Nucleus accumbens (tissue), 56 donors: ENCODE measurements around the gene LGI2.
A peak's percentile ranks its signal among the peaks of the same experiment; 100 is the strongest.

Experiments
- DNase-seq, 56 donors: peaks; one replicate each; lab custom pipeline; 2025; lab: John Stamatoyannopoulos, UW

LGI2 gene

GRCh38 chr4:24999392-25000089 is 31.2 kb downstream of the LGI2 start:
- DNase-seq, result no peak

GRCh38 chr4:24995346-24995919 is 35.3 kb downstream of the LGI2 start:
- DNase-seq, result no peak

GRCh38 chr4:24993551-24994080 is 37.1 kb downstream of the LGI2 start:
- DNase-seq, result no peak

- no peak for DNase-seq
These were observed 37.8 kb downstream of the LGI2 start for GRCh38 chr4:24992968-24993367.

GRCh38 chr4:24991015-24991414 is 39.7 kb downstream of the LGI2 start:
- DNase-seq, result no peak

GRCh38 chr4:24989327-24989726 is 41.4 kb downstream of the LGI2 start:
- no peak for DNase-seq

GRCh38 chr4:24988776-24989175 is 42.0 kb downstream of the LGI2 start:
- peak in 1 of 56 donors; percentile 1 for DNase-seq

- DNase-seq, result no peak
These were observed 45.9 kb downstream of the LGI2 start for GRCh38 chr4:24984602-24985532.

GRCh38 chr4:24980740-24981139 is 50.0 kb downstream of the LGI2 start:
- no peak for DNase-seq

GRCh38 chr4:24980064-24980690 is 50.6 kb downstream of the LGI2 start:
- DNase-seq, result peak in 39 of 56 donors; percentile 1 to 70 (median 17)

- peak in 5 of 56 donors; percentile 5 to 19 (median 11) for DNase-seq
These were observed 51.2 kb downstream of the LGI2 start for GRCh38 chr4:24979554-24979953.

- no peak for DNase-seq
These were observed 52.3 kb downstream of the LGI2 start for GRCh38 chr4:24978291-24979075.

- DNase-seq, result no peak
These were observed 55.2 kb downstream of the LGI2 start for GRCh38 chr4:24975510-24975909.

GRCh38 chr4:24973747-24974601 is 56.8 kb downstream of the LGI2 start:
- DNase-seq, result peak in 9 of 56 donors; percentile 3 to 32 (median 14)

GRCh38 chr4:24973404-24973746 is 57.4 kb downstream of the LGI2 start:
- no peak for DNase-seq

GRCh38 chr4:24971192-24971591 is 59.6 kb downstream of the LGI2 start:
- DNase-seq, result no peak

- no peak for DNase-seq
These were observed 60.1 kb downstream of the LGI2 start for GRCh38 chr4:24970635-24971034.

GRCh38 chr4:24970191-24970590 is 60.6 kb downstream of the LGI2 start:
- no peak for DNase-seq

GRCh38 chr4:24969486-24969885 is 61.3 kb downstream of the LGI2 start:
- DNase-seq, result no peak
